DND-41 (cell line): ENCODE data around the gene CD3E.

Experiments used
- ATAC-seq: fragments of 200-7000 bp; cut with Tn5 transposase; 3 replicates; pipeline ENCODE4 v1.9.1; 2021; ENCODE audit warnings: low read depth; ENCODE audit not compliant: insufficient read depth
- DNase-seq: peaks from one replicate; pipeline ENCODE4 v3.0.0-alpha.2; 2020
- H2AFZ ChIP-seq: 2 replicates; pipeline ENCODE4 v1.6.0; 2012; ENCODE audit warnings: low read depth, low read length
- H3K27ac ChIP-seq: 2 replicates; pipeline ENCODE4 v1.5.1; 2012; ENCODE audit warnings: low read length, inconsistent platforms
- H3K27me3 ChIP-seq: fragments of 200-600 bp; sonication (generic); 2 replicates; pipeline ENCODE4 v1.6.0; 2012; ENCODE audit warnings: low read length, mild to moderate bottlenecking, inconsistent platforms; ENCODE audit not compliant: insufficient read depth, poor library complexity
- H3K36me3 ChIP-seq: 2 replicates; pipeline ENCODE4 v1.5.1; 2012; ENCODE audit warnings: low read length, inconsistent platforms; ENCODE audit not compliant: insufficient read depth
- H3K4me1 ChIP-seq: 2 replicates; pipeline ENCODE4 v1.5.1; 2012; ENCODE audit warnings: mild to moderate bottlenecking, low read length; ENCODE audit not compliant: insufficient read depth
- H3K4me2 ChIP-seq: 2 replicates; pipeline ENCODE4 v1.6.0; 2012; ENCODE audit warnings: mild to moderate bottlenecking, moderate library complexity, low read length, inconsistent platforms; ENCODE audit not compliant: insufficient read depth
- H3K4me3 ChIP-seq, 2 experiments: fragments of 200-600 bp in 1 of 2; shearing (Covaris generic) in 1 of 2; 2 replicates each; pipeline ENCODE4 v1.5.1; 2012 to 2016; ENCODE audit warnings: inconsistent platforms in 2 of 2, low read length in 2 of 2, mild to moderate bottlenecking in 2 of 2, low read depth in 1 of 2, moderate library complexity in 1 of 2
- H3K79me2 ChIP-seq: 2 replicates; pipeline ENCODE4 v1.6.0; 2012; ENCODE audit warnings: low read length, inconsistent platforms; ENCODE audit not compliant: insufficient read depth
- H3K9ac ChIP-seq: 2 replicates; pipeline ENCODE4 v1.6.0; 2012; ENCODE audit warnings: low read depth, mild to moderate bottlenecking, inconsistent platforms, low read length, moderate library complexity
- H3K9me3 ChIP-seq: 2 replicates; pipeline ENCODE4 v1.5.1; 2012; ENCODE audit warnings: low read length, moderate library complexity, mild to moderate bottlenecking, inconsistent platforms; ENCODE audit not compliant: insufficient read depth, severe bottlenecking
- H4K20me1 ChIP-seq: 2 replicates; pipeline ENCODE4 v1.6.0; 2012; ENCODE audit warnings: low read length; ENCODE audit not compliant: insufficient read depth
- EZH2 ChIP-seq: IDR thresholded peaks from 3 replicates; pipeline ENCODE4 v1.6.1; 2012; ENCODE audit warnings: borderline replicate concordance, low read depth, mild to moderate bottlenecking, moderate library complexity, low read length, inconsistent platforms; ENCODE audit not compliant: severe bottlenecking
- TF ChIP-seq, protein P1 (sequence below): IDR thresholded peaks from 2 replicates; pipeline ENCODE4 v1.5.1; 2012; ENCODE audit warnings: borderline replicate concordance, low read length, moderate library complexity, mild to moderate bottlenecking; ENCODE audit not compliant: poor library complexity, severe bottlenecking; ENCODE audit errors: extremely low read depth

Gene CD3E

DNA sequence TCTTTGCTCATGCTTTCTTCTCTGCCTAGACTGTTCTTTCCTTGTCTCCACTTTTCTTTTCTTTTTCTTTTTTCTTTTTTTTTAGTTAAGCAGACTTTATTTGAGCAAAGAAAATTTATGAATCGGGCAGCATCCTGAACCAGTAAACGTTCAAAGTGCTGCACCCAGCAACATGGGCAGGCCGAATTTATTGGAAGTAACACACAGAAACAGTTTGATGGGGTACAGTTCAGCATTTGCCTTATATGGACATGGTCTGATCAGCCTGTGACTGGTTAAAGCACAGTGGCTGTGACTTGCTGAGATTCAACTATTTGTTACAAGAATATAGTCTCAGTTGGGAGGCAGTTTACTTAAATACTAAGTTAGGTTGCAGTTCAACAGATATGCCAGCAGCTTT, 16.0 kb downstream of the CD3E start:
- peaks cover 48% of the 10 kb centered on the region for H3K4me1 ChIP-seq
- H2AFZ ChIP-seq: no peak overlapping the region
- no peak overlapping the region for H3K4me2 ChIP-seq
- no peak for TF ChIP-seq EZH2
- TF ChIP-seq, protein P1, sequence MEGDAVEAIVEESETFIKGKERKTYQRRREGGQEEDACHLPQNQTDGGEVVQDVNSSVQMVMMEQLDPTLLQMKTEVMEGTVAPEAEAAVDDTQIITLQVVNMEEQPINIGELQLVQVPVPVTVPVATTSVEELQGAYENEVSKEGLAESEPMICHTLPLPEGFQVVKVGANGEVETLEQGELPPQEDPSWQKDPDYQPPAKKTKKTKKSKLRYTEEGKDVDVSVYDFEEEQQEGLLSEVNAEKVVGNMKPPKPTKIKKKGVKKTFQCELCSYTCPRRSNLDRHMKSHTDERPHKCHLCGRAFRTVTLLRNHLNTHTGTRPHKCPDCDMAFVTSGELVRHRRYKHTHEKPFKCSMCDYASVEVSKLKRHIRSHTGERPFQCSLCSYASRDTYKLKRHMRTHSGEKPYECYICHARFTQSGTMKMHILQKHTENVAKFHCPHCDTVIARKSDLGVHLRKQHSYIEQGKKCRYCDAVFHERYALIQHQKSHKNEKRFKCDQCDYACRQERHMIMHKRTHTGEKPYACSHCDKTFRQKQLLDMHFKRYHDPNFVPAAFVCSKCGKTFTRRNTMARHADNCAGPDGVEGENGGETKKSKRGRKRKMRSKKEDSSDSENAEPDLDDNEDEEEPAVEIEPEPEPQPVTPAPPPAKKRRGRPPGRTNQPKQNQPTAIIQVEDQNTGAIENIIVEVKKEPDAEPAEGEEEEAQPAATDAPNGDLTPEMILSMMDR: no peak
- H3K27ac ChIP-seq: peak overlapping the region; percentile 96
- H3K79me2 ChIP-seq: peaks cover 7% of the 10 kb centered on the region; the same call in 1 of the 2 replicates
- no peak overlapping the region for H3K9ac ChIP-seq
- H3K36me3 ChIP-seq: peaks cover 8% of the 10 kb centered on the region; the same call in 1 of the 2 replicates
- ATAC-seq: no peak
- H3K9me3 ChIP-seq: no peaks in the 10 kb centered on the region
- no peaks in the 10 kb centered on the region for H3K27me3 ChIP-seq
- H4K20me1 ChIP-seq: no peaks in the 10 kb centered on the region
- no peak overlapping the region for H3K4me3 ChIP-seq
- no peak for DNase-seq

DNA sequence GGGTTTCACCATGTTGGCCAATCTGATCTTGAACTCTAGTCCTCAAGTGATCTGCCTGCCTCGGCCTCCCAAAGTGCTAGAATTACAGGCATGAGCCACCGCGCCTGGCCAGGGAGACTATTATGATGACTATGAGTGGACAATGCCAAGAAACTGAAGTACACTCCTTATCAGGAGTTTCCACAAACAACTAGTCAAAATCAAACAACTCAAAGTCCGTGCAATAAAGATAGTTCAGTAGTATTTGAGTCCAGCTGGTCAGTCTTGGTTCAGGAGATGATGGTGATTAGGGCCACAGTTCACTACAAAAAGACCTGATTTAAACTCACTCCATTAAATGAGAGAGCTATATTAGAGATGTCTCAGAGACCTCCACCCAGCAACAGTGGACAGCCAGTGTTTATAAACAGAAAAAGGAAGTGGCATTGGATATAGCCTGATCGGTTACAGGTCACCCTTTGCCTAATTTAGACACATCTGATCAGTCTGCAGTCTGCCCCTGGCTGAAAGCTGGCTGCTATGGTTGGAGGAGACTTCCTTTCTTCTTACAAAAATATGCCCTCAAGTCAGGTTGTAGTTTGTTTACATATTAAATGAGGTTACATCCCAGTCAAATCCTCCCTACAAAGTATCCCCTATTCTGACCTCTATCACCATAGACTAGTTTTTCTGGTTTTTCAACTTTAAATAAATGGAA, 17.0 kb downstream of the CD3E start:
- no peak for ATAC-seq
- Histone ChIP-seq H4K20me1 (no peaks in the 10 kb centered on the region), H3K79me2 (peaks cover 7% of the 10 kb centered on the region; the same call in 1 of the 2 replicates), H3K9ac (no peak overlapping the region), H3K9me3 (no peaks in the 10 kb centered on the region), H3K27ac (peak overlapping the region; percentile 5; the same call in 1 of the 2 replicates), H2AFZ (no peak overlapping the region), H3K4me3 (no peak overlapping the region), H3K4me1 (peaks cover 38% of the 10 kb centered on the region), H3K36me3 (0 out of 2 replicates have a peak, but pooled peaks cover 8% of the 10 kb centered on the region), H3K4me2 (no peak overlapping the region), H3K27me3 (no peaks in the 10 kb centered on the region)
- no peak for TF ChIP-seq EZH2
- TF ChIP-seq, protein P1: no peak
- no peak for DNase-seq

DNA sequence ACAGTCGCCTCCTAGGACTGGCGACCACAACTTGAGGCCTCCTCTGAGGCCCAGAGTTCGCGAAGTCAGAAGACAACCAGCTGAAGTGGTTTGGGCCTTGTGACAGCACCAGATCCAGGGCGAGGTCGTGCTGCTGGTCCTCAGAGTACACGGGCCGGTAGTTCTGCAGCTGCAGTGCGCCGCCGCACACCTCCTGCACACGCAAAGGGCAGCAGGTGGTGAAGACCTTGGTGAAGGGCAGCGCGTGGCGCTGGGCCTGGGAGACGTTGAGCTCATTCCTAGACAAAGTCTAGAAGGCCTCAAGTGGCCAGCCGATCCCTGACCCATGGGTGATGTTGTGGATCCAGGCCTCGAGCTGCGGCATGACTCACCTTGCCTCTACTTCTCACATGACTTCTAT, 18.2 kb downstream of the CD3E start:
- Histone ChIP-seq H3K27me3 (no peaks in the 10 kb centered on the region), H3K4me3 (no peak overlapping the region), H3K79me2 (0 out of 2 replicates have a peak, but pooled peaks cover 5% of the 10 kb centered on the region), H3K9ac (no peak overlapping the region), H4K20me1 (no peaks in the 10 kb centered on the region), H2AFZ (no peak overlapping the region), H3K27ac (no peak overlapping the region; the same call in 1 of the 2 replicates), H3K9me3 (no peaks in the 10 kb centered on the region), H3K4me2 (no peak overlapping the region), H3K4me1 (peaks cover 27% of the 10 kb centered on the region), H3K36me3 (0 out of 2 replicates have a peak, but pooled peaks cover 4% of the 10 kb centered on the region)
- DNase-seq: no peak
- ATAC-seq: no peak
- TF ChIP-seq, protein P1: no peak
- TF ChIP-seq EZH2: no peak
